ENCODE measurements around the gene BOD1L1. TPM values are rescaled to one million over a fixed set of nuclear protein-coding genes. Genes with fewer than 3 reads are reported as not detected.

BOD1L1 gene
- polyA plus RNA-seq, 1 donor from 2014 or later: 43.3 TPM

DNA sequence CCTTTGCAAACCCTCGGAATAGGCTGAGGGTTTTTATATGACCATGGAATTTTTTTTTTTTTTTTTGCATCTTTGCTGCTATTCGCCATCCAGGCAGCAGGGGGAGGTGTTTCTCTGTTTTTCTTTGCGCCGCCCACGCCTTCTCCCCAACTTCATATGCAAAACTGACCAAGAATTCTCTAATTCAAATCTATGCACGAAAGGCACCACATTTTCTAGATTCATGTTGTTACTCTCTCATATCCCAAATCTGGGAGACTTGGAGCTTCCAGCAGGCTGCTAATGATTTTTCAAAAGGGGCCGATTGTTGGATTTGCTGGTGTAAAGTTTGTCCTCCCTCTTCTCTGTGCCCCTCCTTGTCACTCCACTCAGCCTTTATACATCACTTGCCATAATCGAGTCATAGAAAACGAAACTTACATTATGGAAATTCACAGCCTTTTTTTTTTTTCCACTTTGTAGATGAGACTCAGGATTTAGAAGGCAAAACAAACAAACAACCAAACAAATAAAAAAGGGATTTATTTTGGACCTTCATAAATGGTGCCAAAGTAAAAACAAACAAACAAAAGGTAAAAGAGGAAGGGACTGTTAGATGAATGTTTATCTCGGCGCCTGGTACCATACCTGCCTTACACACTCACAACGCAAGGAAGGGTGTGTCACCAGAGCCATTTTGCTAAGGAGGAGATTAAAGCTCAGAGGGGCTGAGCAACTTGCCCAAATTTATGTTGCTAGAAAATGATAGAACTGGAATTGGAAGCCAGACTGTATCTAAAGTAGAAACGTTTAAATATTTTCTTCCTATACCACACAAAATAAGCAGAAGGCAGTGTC, 29.3 kb upstream of the BOD1L1 start:
- Histone ChIP-seq H3K36me3 (ENCODE audit: insufficient read depth, low read length) (no peaks in the 10 kb centered on the region), H3K79me2 (replicated peaks; ENCODE audit: insufficient read depth, low read length) (no peaks in the 10 kb centered on the region), H3K27ac (ENCODE audit: low read length) (no peak overlapping the region), H3K4me3 (ENCODE audit: low read length) (no peak overlapping the region), H3F3A (ENCODE audit: insufficient read depth, low read length, poor library complexity, severe bottlenecking) (no peaks in the 10 kb centered on the region), H4K20me1 (ENCODE audit: insufficient read depth) (no peaks in the 10 kb centered on the region), H3K27me3 (ENCODE audit: insufficient read depth, low read depth, low read length) (no peaks in the 10 kb centered on the region), H3K9me2 (ENCODE audit: insufficient read depth, low read length) (no peaks in the 10 kb centered on the region), H2AFZ (ENCODE audit: low read depth, low read length) (no peak overlapping the region), H3K9ac (ENCODE audit: low read length) (no peak overlapping the region), H3K4me2 (ENCODE audit: low read length) (no peak overlapping the region), H3K9me3 (ENCODE audit: low read length) (no peaks in the 10 kb centered on the region)
- TF ChIP-seq SMC3 (conservative IDR thresholded peaks at IDR 0.05; ENCODE audit: poor library complexity) (peak; percentile 89), RAD21 (conservative IDR thresholded peaks at IDR 0.05) (peak; percentile 90), POLR2AphosphoS5 (IDR thresholded peaks at IDR 0.05) (no peak)
- TF ChIP-seq, protein P1, sequence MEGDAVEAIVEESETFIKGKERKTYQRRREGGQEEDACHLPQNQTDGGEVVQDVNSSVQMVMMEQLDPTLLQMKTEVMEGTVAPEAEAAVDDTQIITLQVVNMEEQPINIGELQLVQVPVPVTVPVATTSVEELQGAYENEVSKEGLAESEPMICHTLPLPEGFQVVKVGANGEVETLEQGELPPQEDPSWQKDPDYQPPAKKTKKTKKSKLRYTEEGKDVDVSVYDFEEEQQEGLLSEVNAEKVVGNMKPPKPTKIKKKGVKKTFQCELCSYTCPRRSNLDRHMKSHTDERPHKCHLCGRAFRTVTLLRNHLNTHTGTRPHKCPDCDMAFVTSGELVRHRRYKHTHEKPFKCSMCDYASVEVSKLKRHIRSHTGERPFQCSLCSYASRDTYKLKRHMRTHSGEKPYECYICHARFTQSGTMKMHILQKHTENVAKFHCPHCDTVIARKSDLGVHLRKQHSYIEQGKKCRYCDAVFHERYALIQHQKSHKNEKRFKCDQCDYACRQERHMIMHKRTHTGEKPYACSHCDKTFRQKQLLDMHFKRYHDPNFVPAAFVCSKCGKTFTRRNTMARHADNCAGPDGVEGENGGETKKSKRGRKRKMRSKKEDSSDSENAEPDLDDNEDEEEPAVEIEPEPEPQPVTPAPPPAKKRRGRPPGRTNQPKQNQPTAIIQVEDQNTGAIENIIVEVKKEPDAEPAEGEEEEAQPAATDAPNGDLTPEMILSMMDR (IDR thresholded peaks at IDR 0.05; ENCODE audit: poor library complexity, severe bottlenecking): peak; percentile 88

DNA sequence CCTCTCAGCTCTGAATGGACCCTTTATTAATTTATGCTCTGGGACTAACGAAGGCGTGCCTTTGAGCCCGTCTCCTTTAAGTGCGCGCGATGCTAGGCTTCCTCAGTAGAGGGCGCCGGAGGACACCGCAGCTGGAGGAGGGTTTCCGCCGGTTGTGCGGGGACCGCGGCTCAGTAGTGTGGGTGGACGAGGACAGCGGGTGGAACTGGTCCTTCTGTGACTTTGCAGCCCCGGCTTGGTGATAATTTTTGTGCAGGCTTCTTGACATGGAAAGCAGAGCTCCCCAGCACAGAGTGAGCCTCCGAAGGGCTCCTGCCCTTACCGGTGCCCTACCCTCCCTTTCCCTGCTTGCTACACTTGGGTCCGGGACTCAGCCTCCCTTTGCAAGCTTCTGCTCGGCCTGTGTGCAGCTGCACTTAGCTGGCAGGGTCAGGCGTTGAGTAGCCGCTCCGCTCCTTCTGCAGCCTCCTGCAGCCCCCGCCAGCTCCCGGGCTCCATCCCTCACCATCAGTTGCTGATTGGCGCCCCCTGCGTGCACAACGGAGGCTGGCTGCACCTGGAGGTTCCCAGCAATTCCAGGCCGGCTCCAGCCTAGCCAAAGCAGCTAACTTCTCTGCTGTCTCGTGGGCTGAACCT, 26.8 kb upstream of the BOD1L1 start:
- Histone ChIP-seq H3F3A (ENCODE audit: insufficient read depth, low read length, poor library complexity, severe bottlenecking) (no peaks in the 10 kb centered on the region), H2AFZ (ENCODE audit: low read depth, low read length) (peak overlapping the region; percentile 65), H3K36me3 (ENCODE audit: insufficient read depth, low read length) (no peaks in the 10 kb centered on the region), H3K27me3 (ENCODE audit: insufficient read depth, low read depth, low read length) (no peaks in the 10 kb centered on the region), H3K9me3 (ENCODE audit: low read length) (no peaks in the 10 kb centered on the region), H3K79me2 (replicated peaks; ENCODE audit: insufficient read depth, low read length) (no peaks in the 10 kb centered on the region), H3K9ac (ENCODE audit: low read length) (peak overlapping the region; percentile 64), H3K4me3 (ENCODE audit: low read length) (peak overlapping the region; percentile 67), H3K27ac (ENCODE audit: low read length) (peak overlapping the region; percentile 39), H4K20me1 (ENCODE audit: insufficient read depth) (no peaks in the 10 kb centered on the region), H3K9me2 (ENCODE audit: insufficient read depth, low read length) (no peaks in the 10 kb centered on the region), H3K4me2 (ENCODE audit: low read length) (no peak overlapping the region)
- peak; percentile 37 for TF ChIP-seq MXI1 (conservative IDR thresholded peaks at IDR 0.05; ENCODE audit: poor library complexity, severe bottlenecking)
- peak; percentile 84 for TF ChIP-seq SMC3 (conservative IDR thresholded peaks at IDR 0.05; ENCODE audit: poor library complexity)
- TF ChIP-seq EP300 (conservative IDR thresholded peaks at IDR 0.05; ENCODE audit: poor library complexity, severe bottlenecking): no peak
- peak; percentile 19 for TF ChIP-seq POLR2AphosphoS5 (IDR thresholded peaks at IDR 0.05)
- TF ChIP-seq, protein P2, sequence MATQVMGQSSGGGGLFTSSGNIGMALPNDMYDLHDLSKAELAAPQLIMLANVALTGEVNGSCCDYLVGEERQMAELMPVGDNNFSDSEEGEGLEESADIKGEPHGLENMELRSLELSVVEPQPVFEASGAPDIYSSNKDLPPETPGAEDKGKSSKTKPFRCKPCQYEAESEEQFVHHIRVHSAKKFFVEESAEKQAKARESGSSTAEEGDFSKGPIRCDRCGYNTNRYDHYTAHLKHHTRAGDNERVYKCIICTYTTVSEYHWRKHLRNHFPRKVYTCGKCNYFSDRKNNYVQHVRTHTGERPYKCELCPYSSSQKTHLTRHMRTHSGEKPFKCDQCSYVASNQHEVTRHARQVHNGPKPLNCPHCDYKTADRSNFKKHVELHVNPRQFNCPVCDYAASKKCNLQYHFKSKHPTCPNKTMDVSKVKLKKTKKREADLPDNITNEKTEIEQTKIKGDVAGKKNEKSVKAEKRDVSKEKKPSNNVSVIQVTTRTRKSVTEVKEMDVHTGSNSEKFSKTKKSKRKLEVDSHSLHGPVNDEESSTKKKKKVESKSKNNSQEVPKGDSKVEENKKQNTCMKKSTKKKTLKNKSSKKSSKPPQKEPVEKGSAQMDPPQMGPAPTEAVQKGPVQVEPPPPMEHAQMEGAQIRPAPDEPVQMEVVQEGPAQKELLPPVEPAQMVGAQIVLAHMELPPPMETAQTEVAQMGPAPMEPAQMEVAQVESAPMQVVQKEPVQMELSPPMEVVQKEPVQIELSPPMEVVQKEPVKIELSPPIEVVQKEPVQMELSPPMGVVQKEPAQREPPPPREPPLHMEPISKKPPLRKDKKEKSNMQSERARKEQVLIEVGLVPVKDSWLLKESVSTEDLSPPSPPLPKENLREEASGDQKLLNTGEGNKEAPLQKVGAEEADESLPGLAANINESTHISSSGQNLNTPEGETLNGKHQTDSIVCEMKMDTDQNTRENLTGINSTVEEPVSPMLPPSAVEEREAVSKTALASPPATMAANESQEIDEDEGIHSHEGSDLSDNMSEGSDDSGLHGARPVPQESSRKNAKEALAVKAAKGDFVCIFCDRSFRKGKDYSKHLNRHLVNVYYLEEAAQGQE (IDR thresholded peaks at IDR 0.05; ENCODE audit: borderline replicate concordance): no peak
- TF ChIP-seq, protein P1 (IDR thresholded peaks at IDR 0.05; ENCODE audit: poor library complexity, severe bottlenecking): peak; percentile 93
- no peak for TF ChIP-seq EZH2 (IDR thresholded peaks at IDR 0.05; ENCODE audit: borderline replicate concordance, insufficient read depth, low read length, poor library complexity, severe bottlenecking)
- peak; percentile 86 for TF ChIP-seq RAD21 (conservative IDR thresholded peaks at IDR 0.05)
- TF ChIP-seq TAF1 (IDR thresholded peaks at IDR 0.05; ENCODE audit: low read depth): no peak

Measured in neural cell (in vitro differentiated cells).